Activated naive CD8-positive, alpha-beta T cell treated with anti-CD3 and anti-CD28 coated beads, Interleukin-2, amount 50 U/mL, for 24 hours (primary cell): Measurements from ENCODE around the gene TMEM135.
"Not testable (repeated sequence)": the region's sequence is repeated elsewhere in the genome, so short reads cannot be mapped to it uniquely, and the experiment has no call there.

ENCODE experiments used
- ATAC-seq: fragments of 150-1000 bp; cut with Tn5 transposase; one replicate; pipeline ENCODE4 v1.10.0; 2021
- DNase-seq: peaks from one replicate; pipeline ENCODE4 v3.0.0; 2021
- H3K27ac Mint-ChIP-seq: one replicate; pipeline ENCODE4 v1.8.0; 2021; ENCODE audit warnings: mild to moderate bottlenecking, mixed read lengths
- H3K27me3 Mint-ChIP-seq: one replicate; pipeline ENCODE4 v1.8.0; 2021; ENCODE audit warnings: mixed read lengths
- H3K36me3 Mint-ChIP-seq: one replicate; pipeline ENCODE4 v1.8.0; 2021; ENCODE audit warnings: low read depth, mixed read lengths
- H3K4me1 Mint-ChIP-seq: one replicate; pipeline ENCODE4 v1.8.0; 2021; ENCODE audit warnings: mixed read lengths
- H3K4me3 Mint-ChIP-seq: one replicate; pipeline ENCODE4 v1.8.0; 2021; ENCODE audit warnings: mild to moderate bottlenecking, moderate library complexity, mixed read lengths
- H3K9me3 Mint-ChIP-seq: one replicate; pipeline ENCODE4 v1.8.0; 2021; ENCODE audit warnings: mixed read lengths

TMEM135 gene

GRCh38 chr11:87275176-87275575 is 237.4 kb downstream of the TMEM135 start:
- Mint-ChIP-seq H3K27me3 (no peaks in the 10 kb centered on the region), H3K4me3 (no peak overlapping the region), H3K4me1 (no peaks in the 10 kb centered on the region), H3K27ac (no peak overlapping the region), H3K36me3 (no peaks in the 10 kb centered on the region), H3K9me3 (no peaks in the 10 kb centered on the region)
- no peak for DNase-seq
- ATAC-seq = no peak

GRCh38 chr11:87280143-87280542 is 242.4 kb downstream of the TMEM135 start:
- Mint-ChIP-seq H3K27me3 (no peaks in the 10 kb centered on the region), H3K4me3 (no peak overlapping the region), H3K9me3 (no peaks in the 10 kb centered on the region), H3K4me1 (no peaks in the 10 kb centered on the region), H3K36me3 (no peaks in the 10 kb centered on the region), H3K27ac (no peak overlapping the region)
- no peak for ATAC-seq
- no peak for DNase-seq

GRCh38 chr11:87281496-87281895 is 243.8 kb downstream of the TMEM135 start:
- no peak for ATAC-seq
- Mint-ChIP-seq H3K4me3 (no peak overlapping the region), H3K27ac (no peak overlapping the region), H3K27me3 (no peaks in the 10 kb centered on the region), H3K9me3 (no peaks in the 10 kb centered on the region), H3K36me3 (peaks cover 4% of the 10 kb centered on the region), H3K4me1 (no peaks in the 10 kb centered on the region)
- DNase-seq = no peak

- Mint-ChIP-seq H3K36me3 (peaks cover 4% of the 10 kb centered on the region), H3K4me3 (no peak overlapping the region), H3K27me3 (no peaks in the 10 kb centered on the region), H3K27ac (no peak overlapping the region), H3K4me1 (no peaks in the 10 kb centered on the region), H3K9me3 (no peaks in the 10 kb centered on the region)
- no peak for ATAC-seq
- DNase-seq = no peak
These were observed 246.6 kb downstream of the TMEM135 start for GRCh38 chr11:87284306-87284705.

GRCh38 chr11:87285674-87286073 is 247.9 kb downstream of the TMEM135 start:
- H3K4me3 Mint-ChIP-seq, H3K27me3 Mint-ChIP-seq, DNase-seq, ATAC-seq, H3K9me3 Mint-ChIP-seq, H3K4me1 Mint-ChIP-seq, H3K36me3 Mint-ChIP-seq, H3K27ac Mint-ChIP-seq: not testable (repeated sequence)

GRCh38 chr11:87286338-87286737 is 248.6 kb downstream of the TMEM135 start:
- H3K27ac Mint-ChIP-seq = no peak overlapping the region
- H3K36me3 Mint-ChIP-seq = peaks cover 4% of the 10 kb centered on the region
- no peaks in the 10 kb centered on the region for H3K9me3 Mint-ChIP-seq
- no peaks in the 10 kb centered on the region for H3K4me1 Mint-ChIP-seq
- DNase-seq = no peak
- ATAC-seq = no peak
- no peak overlapping the region for H3K4me3 Mint-ChIP-seq
- H3K27me3 Mint-ChIP-seq = no peaks in the 10 kb centered on the region

- DNase-seq = no peak
These were observed 252.7 kb downstream of the TMEM135 start for GRCh38 chr11:87290304-87290922.

GRCh38 chr11:87292598-87292997 is 254.9 kb downstream of the TMEM135 start:
- no peak for ATAC-seq
- Mint-ChIP-seq H3K4me3 (no peak overlapping the region), H3K27ac (no peak overlapping the region), H3K9me3 (no peaks in the 10 kb centered on the region), H3K36me3 (no peaks in the 10 kb centered on the region), H3K4me1 (no peaks in the 10 kb centered on the region), H3K27me3 (no peaks in the 10 kb centered on the region)
- no peak for DNase-seq

More at GRCh38 chr11:87290304-87290922, 252.7 kb downstream of the TMEM135 start:
- Mint-ChIP-seq H3K27ac (no peak overlapping the region), H3K36me3 (peaks cover 2% of the 10 kb centered on the region), H3K4me3 (no peak overlapping the region), H3K27me3 (no peaks in the 10 kb centered on the region), H3K4me1 (no peaks in the 10 kb centered on the region), H3K9me3 (no peaks in the 10 kb centered on the region)
- no peak for ATAC-seq

GRCh38 chr11:87295237-87295636 is 257.5 kb downstream of the TMEM135 start:
- H3K4me3 Mint-ChIP-seq = no peak overlapping the region
- H3K27me3 Mint-ChIP-seq = no peaks in the 10 kb centered on the region
- H3K36me3 Mint-ChIP-seq = no peaks in the 10 kb centered on the region
- H3K4me1 Mint-ChIP-seq = peaks cover 2% of the 10 kb centered on the region
- DNase-seq = no peak
- H3K9me3 Mint-ChIP-seq = no peaks in the 10 kb centered on the region
- no peak overlapping the region for H3K27ac Mint-ChIP-seq
- ATAC-seq = no peak

- no peak overlapping the region for H3K27ac Mint-ChIP-seq
- peaks cover 2% of the 10 kb centered on the region for H3K4me1 Mint-ChIP-seq
These were observed 258.9 kb downstream of the TMEM135 start for GRCh38 chr11:87296627-87297026.

GRCh38 chr11:87298155-87298554 is 260.4 kb downstream of the TMEM135 start:
- no peak overlapping the region for H3K27ac Mint-ChIP-seq

More at GRCh38 chr11:87296627-87297026, 258.9 kb downstream of the TMEM135 start:
- H3K36me3 Mint-ChIP-seq = no peaks in the 10 kb centered on the region
- H3K4me3 Mint-ChIP-seq = no peak overlapping the region
- H3K27me3 Mint-ChIP-seq = no peaks in the 10 kb centered on the region
- ATAC-seq (no peak), DNase-seq (no peak)
- no peaks in the 10 kb centered on the region for H3K9me3 Mint-ChIP-seq

GRCh38 chr11:87299041-87299481 is 261.3 kb downstream of the TMEM135 start:
- Mint-ChIP-seq H3K9me3 (no peaks in the 10 kb centered on the region), H3K27ac (no peak overlapping the region), H3K4me3 (no peak overlapping the region), H3K36me3 (no peaks in the 10 kb centered on the region), H3K27me3 (no peaks in the 10 kb centered on the region), H3K4me1 (peaks cover 2% of the 10 kb centered on the region)
- ATAC-seq (no peak), DNase-seq (no peak)

More at GRCh38 chr11:87298155-87298554, 260.4 kb downstream of the TMEM135 start:
- DNase-seq (no peak), ATAC-seq (no peak)
- H3K4me3 Mint-ChIP-seq = no peak overlapping the region
- no peaks in the 10 kb centered on the region for H3K36me3 Mint-ChIP-seq
- H3K4me1 Mint-ChIP-seq = peaks cover 2% of the 10 kb centered on the region
- H3K9me3 Mint-ChIP-seq = no peaks in the 10 kb centered on the region
- H3K27me3 Mint-ChIP-seq = no peaks in the 10 kb centered on the region

GRCh38 chr11:87300640-87301380 is 263.1 kb downstream of the TMEM135 start:
- Mint-ChIP-seq H3K27ac (no peak overlapping the region), H3K9me3 (no peaks in the 10 kb centered on the region), H3K4me1 (peaks cover 2% of the 10 kb centered on the region), H3K4me3 (no peak overlapping the region), H3K27me3 (no peaks in the 10 kb centered on the region), H3K36me3 (no peaks in the 10 kb centered on the region)
- DNase-seq = no peak
- ATAC-seq = no peak

GRCh38 chr11:87301785-87302540 is 264.2 kb downstream of the TMEM135 start:
- Mint-ChIP-seq H3K27ac (no peak overlapping the region), H3K4me3 (no peak overlapping the region), H3K36me3 (peaks cover 2% of the 10 kb centered on the region), H3K27me3 (no peaks in the 10 kb centered on the region), H3K4me1 (peaks cover 2% of the 10 kb centered on the region), H3K9me3 (no peaks in the 10 kb centered on the region)
- ATAC-seq = no peak
- no peak for DNase-seq

GRCh38 chr11:87304412-87304811 is 266.7 kb downstream of the TMEM135 start:
- ATAC-seq (no peak), DNase-seq (no peak)
- Mint-ChIP-seq H3K36me3 (peaks cover 11% of the 10 kb centered on the region), H3K27ac (no peak overlapping the region), H3K4me1 (no peaks in the 10 kb centered on the region), H3K9me3 (no peaks in the 10 kb centered on the region), H3K27me3 (no peaks in the 10 kb centered on the region), H3K4me3 (no peak overlapping the region)
